Kidney epithelial cell (primary cell): ENCODE data around the gene PMFBP1. TPM values are rescaled to one million over a fixed set of nuclear protein-coding genes. Genes with fewer than 3 reads are reported as not detected.

Experiments used
- DNase-seq: peaks from one replicate; pipeline ENCODE4 v3.0.0-alpha.2; 2010; ENCODE audit warnings: low read depth
- H3K27me3 ChIP-seq: 2 replicates; pipeline ENCODE4 v1.6.0; 2011; ENCODE audit warnings: low read length; ENCODE audit not compliant: control insufficient read depth, insufficient read depth
- H3K36me3 ChIP-seq: 2 replicates; pipeline ENCODE4 v1.5.1; 2011; ENCODE audit warnings: low read length; ENCODE audit not compliant: control insufficient read depth, insufficient read depth
- H3K4me3 ChIP-seq: 2 replicates; pipeline ENCODE4 v1.5.1; 2011; ENCODE audit warnings: low read depth, mild to moderate bottlenecking, control low read depth, low read length
- CTCF ChIP-seq: IDR thresholded peaks from 2 replicates; pipeline ENCODE4 v1.5.1; 2011; ENCODE audit warnings: mild to moderate bottlenecking, moderate library complexity, low read length, control low read depth, inconsistent platforms; ENCODE audit not compliant: insufficient read depth, poor library complexity, severe bottlenecking
- total RNA-seq: library from RNA; depleted of rRNA; stranded (reverse); fragments of >200 nt; gene quantifications from 2 replicates; pipeline ENCODE4 v1.2.3, GENCODE V29; 2015

PMFBP1 gene
- total RNA-seq, 1 donor from 2014 or later, result not detected

- no peak for DNase-seq
- Histone ChIP-seq H3K36me3 (no peaks in the 10 kb centered on the region), H3K27me3 (no peaks in the 10 kb centered on the region), H3K4me3 (no peak overlapping the region)
- no peak for TF ChIP-seq CTCF
These were observed 49.6 kb downstream of the PMFBP1 start for GRCh38 chr16:72122308-72122707.

- Histone ChIP-seq H3K36me3 (no peaks in the 10 kb centered on the region), H3K27me3 (no peaks in the 10 kb centered on the region), H3K4me3 (no peak overlapping the region)
- DNase-seq, result no peak
- TF ChIP-seq CTCF, result no peak
These were observed 51.9 kb downstream of the PMFBP1 start for GRCh38 chr16:72120026-72120425.

GRCh38 chr16:72113616-72113945 lies 58.4 kb downstream of the PMFBP1 start:
- TF ChIP-seq CTCF, result no peak
- no peak for DNase-seq
- H3K36me3 ChIP-seq, result peaks cover 2% of the 10 kb centered on the region

GRCh38 chr16:72112906-72113615 lies 58.9 kb downstream of the PMFBP1 start:
- Histone ChIP-seq H3K36me3 (peaks cover 2% of the 10 kb centered on the region), H3K4me3 (no peak overlapping the region), H3K27me3 (no peaks in the 10 kb centered on the region)
- DNase-seq, result no peak
- TF ChIP-seq CTCF, result no peak

More at GRCh38 chr16:72113616-72113945, 58.4 kb downstream of the PMFBP1 start:
- H3K4me3 ChIP-seq, result no peak overlapping the region
- no peaks in the 10 kb centered on the region for H3K27me3 ChIP-seq

GRCh38 chr16:72112452-72112792 lies 59.5 kb downstream of the PMFBP1 start:
- no peak for DNase-seq
- no peaks in the 10 kb centered on the region for H3K27me3 ChIP-seq
- peaks cover 2% of the 10 kb centered on the region for H3K36me3 ChIP-seq
- TF ChIP-seq CTCF, result no peak
- no peak overlapping the region for H3K4me3 ChIP-seq
